Memory B cell (primary cell): Measurements from ENCODE around the gene SYNJ2.

ENCODE experiments used
- ATAC-seq: fragments of 150-1000 bp; cut with Tn5 transposase; 2 replicates; pipeline ENCODE4 v1.10.0; 2021; ENCODE audit warnings: low read depth, mild to moderate bottlenecking, moderate library complexity
- DNase-seq, 2 donors: peaks; one replicate each; pipeline ENCODE4 v3.0.0; 2022; ENCODE audit warnings: low spot score in 2 of 2
- H3K27ac Mint-ChIP-seq: one replicate; pipeline ENCODE4 v1.8.0; 2022; ENCODE audit warnings: mild to moderate bottlenecking, moderate library complexity, mixed read lengths
- H3K27me3 Mint-ChIP-seq: one replicate; pipeline ENCODE4 v1.8.0; 2022; ENCODE audit warnings: mixed read lengths
- H3K36me3 Mint-ChIP-seq: one replicate; pipeline ENCODE4 v1.8.0; 2022; ENCODE audit warnings: mild to moderate bottlenecking, mixed read lengths
- H3K4me1 Mint-ChIP-seq: one replicate; pipeline ENCODE4 v1.8.0; 2022; ENCODE audit warnings: mixed read lengths
- H3K4me3 Mint-ChIP-seq: one replicate; pipeline ENCODE4 v1.8.0; 2022; ENCODE audit warnings: mild to moderate bottlenecking, moderate library complexity, mixed read lengths
- H3K9me3 Mint-ChIP-seq: one replicate; pipeline ENCODE4 v1.8.0; 2022; ENCODE audit warnings: mixed read lengths

Gene SYNJ2

DNA sequence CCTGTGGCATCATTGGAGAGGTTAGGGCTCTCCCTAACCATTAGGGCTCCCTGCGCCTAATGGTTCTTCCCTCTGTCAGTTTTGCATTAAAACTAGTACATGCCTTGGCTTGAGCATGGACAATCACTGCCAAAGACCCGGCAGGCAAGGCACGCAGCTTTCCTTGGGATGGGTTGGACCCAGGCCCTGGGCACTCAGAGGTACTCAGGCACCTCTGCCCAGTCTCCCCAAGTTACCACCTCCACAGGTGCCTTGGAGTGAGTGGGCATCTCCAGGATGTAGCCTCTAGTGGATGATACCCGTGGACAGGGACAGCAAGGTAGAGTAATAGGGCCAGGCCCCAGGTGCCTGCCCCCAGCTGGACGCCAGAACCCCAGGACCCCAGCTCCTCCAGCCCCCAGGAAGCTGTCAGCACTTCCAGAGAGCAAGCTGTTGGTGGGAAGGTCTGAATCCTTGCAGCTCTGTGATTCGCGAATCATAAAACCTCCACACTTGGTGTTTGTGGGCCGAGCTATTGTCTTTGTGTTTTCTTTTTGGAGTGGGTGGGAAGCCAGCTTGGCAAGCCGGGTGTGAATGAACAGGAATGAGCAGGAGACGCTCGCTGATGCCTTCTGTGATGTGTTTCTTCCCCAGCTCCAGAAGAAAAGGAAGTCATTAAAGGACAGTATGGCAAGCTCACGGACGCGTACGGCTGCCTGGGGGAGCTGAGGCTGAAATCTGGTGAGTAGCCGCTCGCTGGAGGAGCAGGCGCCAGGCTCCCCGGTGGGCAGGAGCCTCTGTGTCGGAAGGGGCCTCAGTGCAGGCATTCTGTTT lies 35.1 kb downstream of the SYNJ2 start:
- ATAC-seq, result no peak
- Mint-ChIP-seq H3K27me3 (no peaks in the 10 kb centered on the region), H3K27ac (no peak overlapping the region), H3K9me3 (no peaks in the 10 kb centered on the region), H3K36me3 (peaks cover 14% of the 10 kb centered on the region), H3K4me1 (peaks cover 28% of the 10 kb centered on the region), H3K4me3 (no peak overlapping the region)
- DNase-seq, result no peak

DNA sequence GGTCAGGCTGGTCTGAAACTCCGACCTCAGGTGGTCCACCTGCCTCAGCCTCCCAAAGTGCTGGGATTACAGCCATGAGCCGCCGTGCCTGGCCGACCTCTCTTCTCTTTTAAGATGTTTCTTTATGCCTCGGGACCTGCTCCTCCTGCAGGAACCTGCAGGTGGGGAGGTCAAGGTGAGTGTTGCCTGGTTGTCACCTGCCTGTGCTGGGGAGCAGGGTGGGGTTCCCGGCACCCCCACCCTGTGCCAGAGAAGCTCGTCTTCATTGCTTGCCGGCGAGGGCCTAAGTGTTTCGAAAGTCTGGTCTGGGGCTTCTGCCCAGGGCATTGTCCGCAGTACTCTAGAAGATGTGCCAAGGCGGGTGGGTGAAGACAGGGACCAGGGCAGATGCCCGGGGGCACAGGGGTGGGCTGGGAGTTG lies 36.0 kb downstream of the SYNJ2 start:
- H3K27ac Mint-ChIP-seq, result no peak overlapping the region
- H3K9me3 Mint-ChIP-seq, result no peaks in the 10 kb centered on the region
- no peaks in the 10 kb centered on the region for H3K27me3 Mint-ChIP-seq
- ATAC-seq (no peak), DNase-seq (no peak)
- H3K4me3 Mint-ChIP-seq, result no peak overlapping the region
- peaks cover 14% of the 10 kb centered on the region for H3K36me3 Mint-ChIP-seq
- H3K4me1 Mint-ChIP-seq, result peaks cover 22% of the 10 kb centered on the region

DNA sequence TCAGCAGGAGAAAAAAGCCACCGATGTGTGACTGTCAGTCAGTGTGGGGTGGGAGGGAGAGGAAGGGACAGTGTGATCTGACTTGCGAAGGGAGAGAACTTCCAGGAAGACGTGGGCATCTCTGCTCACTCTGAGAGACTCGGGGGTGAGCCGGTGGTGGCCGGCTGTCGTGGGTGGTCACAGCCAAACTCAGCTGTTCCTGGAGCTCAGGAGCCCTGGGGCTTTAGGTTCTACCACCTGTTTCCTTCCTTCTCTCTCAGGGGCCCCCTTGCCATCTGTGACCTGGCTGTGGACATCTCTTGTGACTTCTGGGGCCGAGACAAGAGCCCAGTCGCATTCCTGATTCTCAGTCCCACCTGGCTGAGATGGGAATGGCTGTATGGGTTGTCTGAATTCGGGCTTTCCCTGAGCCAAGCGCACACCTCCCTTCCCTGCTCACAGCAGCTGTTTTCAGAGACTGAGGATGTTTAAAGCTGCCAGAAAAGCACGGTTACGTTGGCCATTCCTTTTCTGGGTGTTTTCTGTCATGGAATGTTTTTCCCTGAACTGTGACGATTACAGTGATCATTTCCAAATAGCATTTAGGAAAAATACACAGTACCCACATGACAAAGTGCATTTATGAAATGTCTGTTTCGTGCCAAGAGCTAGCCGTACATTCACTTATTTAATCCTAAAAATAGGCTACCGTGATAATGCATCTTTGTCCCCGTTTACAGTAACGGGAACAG lies 36.5 kb downstream of the SYNJ2 start:
- DNase-seq (no peak), ATAC-seq (no peak)
- Mint-ChIP-seq H3K9me3 (no peaks in the 10 kb centered on the region), H3K4me1 (peaks cover 22% of the 10 kb centered on the region), H3K27me3 (no peaks in the 10 kb centered on the region), H3K36me3 (peaks cover 14% of the 10 kb centered on the region), H3K27ac (no peak overlapping the region), H3K4me3 (no peak overlapping the region)

- Mint-ChIP-seq H3K4me1 (peaks cover 16% of the 10 kb centered on the region), H3K36me3 (peaks cover 14% of the 10 kb centered on the region), H3K4me3 (no peak overlapping the region), H3K9me3 (no peaks in the 10 kb centered on the region), H3K27ac (no peak overlapping the region), H3K27me3 (no peaks in the 10 kb centered on the region)
- ATAC-seq, result no peak
- DNase-seq, result no peak
Measured at GRCh38 chr6:158018851-158019361, 37.2 kb downstream of the SYNJ2 start.

GRCh38 chr6:158019416-158019815 lies 37.8 kb downstream of the SYNJ2 start:
- Mint-ChIP-seq H3K27ac (no peak overlapping the region), H3K9me3 (no peaks in the 10 kb centered on the region), H3K27me3 (no peaks in the 10 kb centered on the region), H3K4me3 (no peak overlapping the region), H3K36me3 (peaks cover 14% of the 10 kb centered on the region), H3K4me1 (peaks cover 12% of the 10 kb centered on the region)
- DNase-seq (no peak), ATAC-seq (no peak)

DNA sequence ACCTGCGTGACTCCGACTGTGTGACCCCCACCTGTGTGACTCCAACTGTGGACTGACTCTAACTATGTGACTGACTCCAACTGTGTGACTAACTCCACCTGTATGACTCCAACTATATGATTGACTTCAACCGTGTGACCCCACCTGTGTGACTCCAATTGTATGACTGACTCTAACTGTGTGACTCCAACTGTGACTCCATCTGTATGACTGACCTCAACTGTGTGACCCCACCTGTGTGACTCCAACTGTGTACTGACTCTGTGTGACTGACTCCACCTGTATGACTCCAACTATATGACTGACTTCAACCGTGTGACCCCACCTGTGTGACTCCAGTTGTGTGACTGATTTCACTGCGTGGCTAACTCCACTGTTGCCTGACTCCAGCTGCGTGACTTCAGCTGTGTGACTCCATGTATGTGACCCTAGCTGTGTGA lies 38.6 kb downstream of the SYNJ2 start:
- DNase-seq (no peak), ATAC-seq (no peak)
- peak overlapping the region; percentile 54 for H3K27ac Mint-ChIP-seq
- no peaks in the 10 kb centered on the region for H3K9me3 Mint-ChIP-seq
- peaks cover 14% of the 10 kb centered on the region for H3K36me3 Mint-ChIP-seq
- H3K27me3 Mint-ChIP-seq, result no peaks in the 10 kb centered on the region
- peaks cover 4% of the 10 kb centered on the region for H3K4me1 Mint-ChIP-seq
- H3K4me3 Mint-ChIP-seq, result no peak overlapping the region

GRCh38 chr6:158020811-158021210 lies 39.1 kb downstream of the SYNJ2 start:
- peaks cover 14% of the 10 kb centered on the region for H3K36me3 Mint-ChIP-seq

DNA sequence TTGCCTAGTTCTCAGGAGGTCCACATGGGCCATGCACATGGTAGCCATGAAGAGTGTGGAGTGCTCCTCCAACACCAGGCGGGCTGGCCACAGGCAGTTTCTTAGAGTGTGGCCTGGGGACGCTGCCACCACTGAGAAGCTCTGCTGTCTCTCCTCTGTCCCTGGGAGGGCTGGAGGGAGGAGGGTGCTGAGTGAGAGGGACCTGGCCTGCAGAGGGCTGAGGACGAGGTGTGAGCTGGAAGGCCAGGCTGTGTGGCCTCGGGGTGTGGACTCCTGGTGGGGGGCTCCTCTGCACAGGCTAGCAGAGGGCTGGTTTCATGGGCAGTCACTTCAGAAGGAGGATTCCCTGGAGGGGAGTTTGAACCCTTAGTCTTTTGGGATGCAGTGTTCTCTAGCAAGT lies 39.7 kb downstream of the SYNJ2 start:
- Mint-ChIP-seq H3K27ac (no peak overlapping the region), H3K27me3 (no peaks in the 10 kb centered on the region), H3K36me3 (peaks cover 14% of the 10 kb centered on the region), H3K4me3 (no peak overlapping the region), H3K4me1 (peaks cover 10% of the 10 kb centered on the region), H3K9me3 (no peaks in the 10 kb centered on the region)
- ATAC-seq, result no peak
- no peak for DNase-seq

More at GRCh38 chr6:158020811-158021210, 39.1 kb downstream of the SYNJ2 start:
- Mint-ChIP-seq H3K27me3 (no peaks in the 10 kb centered on the region), H3K9me3 (no peaks in the 10 kb centered on the region), H3K4me1 (peaks cover 4% of the 10 kb centered on the region), H3K27ac (peak overlapping the region; percentile 54), H3K4me3 (no peak overlapping the region)
- ATAC-seq (no peak), DNase-seq (no peak)

DNA sequence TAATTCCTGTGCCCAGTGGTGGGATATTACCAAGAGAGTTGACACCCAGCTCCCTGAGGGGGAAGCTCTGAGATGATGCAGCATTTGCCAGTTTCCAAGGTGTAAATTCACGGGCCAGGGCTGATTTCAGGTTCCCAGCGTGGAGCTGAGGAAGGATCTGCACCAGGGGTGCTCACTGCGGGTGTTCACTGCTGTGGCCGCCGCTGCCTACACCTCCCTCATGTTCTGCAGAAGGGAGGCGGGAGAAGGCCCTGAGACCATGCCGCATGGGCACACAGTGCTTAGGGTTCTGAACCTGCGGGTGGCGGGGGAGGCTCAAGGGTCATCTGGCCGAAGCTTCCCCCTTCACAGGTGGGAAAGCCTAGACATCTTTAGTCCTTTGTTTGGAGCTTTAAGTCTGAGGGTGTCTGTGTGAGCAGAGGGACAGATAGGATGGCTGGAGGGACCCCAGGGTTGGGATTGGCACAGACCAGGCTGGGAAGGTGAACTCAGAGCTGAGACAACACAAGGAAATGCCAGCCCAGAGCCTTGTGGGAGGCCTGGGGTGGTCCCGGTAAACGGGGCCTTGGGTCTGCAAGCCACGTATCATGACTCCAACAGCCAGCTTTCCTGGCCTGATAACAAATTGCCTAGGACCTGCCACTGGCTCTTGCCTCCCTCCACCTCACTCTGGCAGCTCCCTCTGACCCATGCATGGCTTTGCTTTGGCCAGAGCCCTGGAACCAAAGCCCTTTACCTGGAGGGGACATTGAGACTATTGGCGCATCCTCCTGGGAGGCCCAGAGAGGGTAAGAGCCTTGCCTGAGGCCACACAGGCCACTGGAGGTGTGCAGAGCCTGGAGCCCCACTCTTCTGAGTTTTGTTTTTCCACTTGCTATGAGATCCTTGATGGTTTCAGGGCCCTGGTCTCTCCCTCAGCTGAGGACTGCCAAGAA lies 40.4 kb downstream of the SYNJ2 start:
- H3K4me3 Mint-ChIP-seq, result no peak overlapping the region
- H3K27ac Mint-ChIP-seq, result no peak overlapping the region
- peaks cover 17% of the 10 kb centered on the region for H3K4me1 Mint-ChIP-seq
- H3K36me3 Mint-ChIP-seq, result peaks cover 14% of the 10 kb centered on the region
- H3K27me3 Mint-ChIP-seq, result no peaks in the 10 kb centered on the region
- ATAC-seq, result no peak
- no peak for DNase-seq
- H3K9me3 Mint-ChIP-seq, result no peaks in the 10 kb centered on the region

- no peak for ATAC-seq
- Mint-ChIP-seq H3K4me1 (peaks cover 17% of the 10 kb centered on the region), H3K27me3 (no peaks in the 10 kb centered on the region), H3K4me3 (no peak overlapping the region), H3K27ac (no peak overlapping the region), H3K36me3 (peaks cover 11% of the 10 kb centered on the region), H3K9me3 (no peaks in the 10 kb centered on the region)
- DNase-seq, result no peak
Measured at GRCh38 chr6:158022749-158023596, 41.3 kb downstream of the SYNJ2 start.

- Mint-ChIP-seq H3K27ac (no peak overlapping the region), H3K9me3 (no peaks in the 10 kb centered on the region), H3K4me1 (peaks cover 17% of the 10 kb centered on the region), H3K36me3 (peaks cover 8% of the 10 kb centered on the region), H3K4me3 (no peak overlapping the region), H3K27me3 (no peaks in the 10 kb centered on the region)
- no peak for ATAC-seq
- DNase-seq, result no peak
Measured at GRCh38 chr6:158023597-158023939, 41.9 kb downstream of the SYNJ2 start.

DNA sequence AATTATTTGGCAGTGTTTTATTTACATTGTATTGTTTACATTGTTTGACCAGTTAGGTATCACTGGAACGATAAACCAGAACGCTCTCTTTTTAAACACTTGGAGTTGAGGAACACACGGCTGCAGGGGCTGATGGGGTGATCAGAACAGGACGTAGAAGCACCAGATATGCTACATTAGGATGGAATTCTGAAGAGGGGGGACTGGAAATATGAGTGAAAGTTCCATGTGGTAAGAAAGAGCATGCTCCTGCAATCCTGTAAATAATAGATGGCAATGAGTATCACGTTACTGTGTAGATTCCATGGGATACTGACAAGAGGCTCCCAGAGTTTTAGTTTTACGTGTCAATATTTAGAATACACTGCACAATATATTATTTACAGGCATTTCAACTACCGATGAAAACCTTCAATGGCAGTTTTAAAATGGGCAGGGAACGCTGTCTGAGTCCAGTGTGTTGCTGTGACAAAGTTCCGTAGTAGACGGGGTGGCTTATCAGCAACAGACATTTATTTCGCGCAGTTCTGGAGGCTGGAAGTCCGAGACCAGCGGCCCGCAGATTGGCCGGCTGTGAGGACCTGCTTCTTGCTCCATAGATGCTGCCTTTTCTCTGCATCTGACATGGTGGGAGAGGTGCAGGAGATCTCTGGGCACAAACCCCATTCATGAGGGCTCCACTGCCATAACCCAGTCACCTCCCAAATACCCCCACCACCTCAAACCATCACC lies 43.1 kb downstream of the SYNJ2 start:
- no peaks in the 10 kb centered on the region for H3K27me3 Mint-ChIP-seq
- ATAC-seq, result no peak
- H3K4me3 Mint-ChIP-seq, result no peak overlapping the region
- H3K27ac Mint-ChIP-seq, result no peak overlapping the region
- no peaks in the 10 kb centered on the region for H3K9me3 Mint-ChIP-seq
- H3K4me1 Mint-ChIP-seq, result peaks cover 17% of the 10 kb centered on the region
- H3K36me3 Mint-ChIP-seq, result peaks cover 8% of the 10 kb centered on the region
- no peak for DNase-seq
